22Rv1 (cell line): ENCODE data around the gene CENPL.
A peak's percentile ranks its signal among the peaks of the same experiment; 100 is the strongest.

Experiments used
- ZFX ChIP-seq: fragments of 450-650 bp; IDR thresholded peaks from 2 replicates; pipeline ENCODE4 v1.6.1; 2017; ENCODE audit warnings: antibody characterized with exemption, borderline replicate concordance
- TF ChIP-seq, protein P1 (sequence below): fragments of 450-650 bp; IDR thresholded peaks from 2 replicates; pipeline ENCODE4 v1.5.1; 2017; ENCODE audit warnings: mild to moderate bottlenecking

DNA sequence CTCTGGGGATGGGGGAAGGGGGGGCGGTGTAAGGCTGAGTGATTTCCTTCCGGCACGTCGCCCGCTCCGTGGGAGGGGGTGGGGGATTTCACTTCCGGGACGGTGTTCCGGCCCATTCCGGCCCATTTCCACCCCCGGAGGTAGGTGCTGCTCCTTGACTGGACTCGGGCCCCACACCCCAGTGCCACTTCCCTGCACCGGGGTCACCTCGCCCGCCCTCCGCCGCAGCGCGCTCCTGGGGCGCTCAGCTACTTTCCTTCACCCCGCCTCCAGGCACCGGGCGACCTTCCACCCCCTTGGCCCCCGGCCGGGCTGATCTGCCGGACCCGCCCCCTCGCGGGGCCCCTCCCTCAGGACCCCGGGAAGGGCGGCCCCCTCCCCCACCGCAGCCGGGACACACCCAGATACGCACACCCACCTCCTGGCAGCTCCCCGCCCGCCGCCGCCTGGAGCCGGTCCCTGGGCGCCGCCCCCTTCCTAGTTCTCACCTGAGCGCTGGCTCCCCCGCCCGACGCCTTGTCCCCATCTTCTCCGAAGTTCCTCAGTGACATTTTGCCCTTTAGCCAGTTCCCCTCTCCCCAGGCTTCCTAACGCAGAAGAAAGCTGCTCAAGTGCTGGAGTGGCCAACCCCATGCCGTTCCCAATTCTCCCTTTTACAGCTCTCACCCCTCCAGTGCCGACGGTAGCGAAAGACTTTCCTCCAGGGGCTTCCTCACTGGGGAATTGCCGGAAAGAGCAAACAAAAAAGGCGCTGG, 43.8 kb upstream of the CENPL start, which contains the start of gene ZBTB37:
- TF ChIP-seq, protein P1, sequence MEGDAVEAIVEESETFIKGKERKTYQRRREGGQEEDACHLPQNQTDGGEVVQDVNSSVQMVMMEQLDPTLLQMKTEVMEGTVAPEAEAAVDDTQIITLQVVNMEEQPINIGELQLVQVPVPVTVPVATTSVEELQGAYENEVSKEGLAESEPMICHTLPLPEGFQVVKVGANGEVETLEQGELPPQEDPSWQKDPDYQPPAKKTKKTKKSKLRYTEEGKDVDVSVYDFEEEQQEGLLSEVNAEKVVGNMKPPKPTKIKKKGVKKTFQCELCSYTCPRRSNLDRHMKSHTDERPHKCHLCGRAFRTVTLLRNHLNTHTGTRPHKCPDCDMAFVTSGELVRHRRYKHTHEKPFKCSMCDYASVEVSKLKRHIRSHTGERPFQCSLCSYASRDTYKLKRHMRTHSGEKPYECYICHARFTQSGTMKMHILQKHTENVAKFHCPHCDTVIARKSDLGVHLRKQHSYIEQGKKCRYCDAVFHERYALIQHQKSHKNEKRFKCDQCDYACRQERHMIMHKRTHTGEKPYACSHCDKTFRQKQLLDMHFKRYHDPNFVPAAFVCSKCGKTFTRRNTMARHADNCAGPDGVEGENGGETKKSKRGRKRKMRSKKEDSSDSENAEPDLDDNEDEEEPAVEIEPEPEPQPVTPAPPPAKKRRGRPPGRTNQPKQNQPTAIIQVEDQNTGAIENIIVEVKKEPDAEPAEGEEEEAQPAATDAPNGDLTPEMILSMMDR, result peak; percentile 21
- TF ChIP-seq ZFX, result no peak
